ENCODE data around the gene RNASE9.

GRCh38 chr14:20603813-20604690 is 43.2 kb upstream of the RNASE9 start:
- TF ChIP-seq CTCF (IDR thresholded peaks at IDR 0.05 in 4 of 5, conservative IDR thresholded peaks at IDR 0.05 in 1 of 5) (no peak), POLR2A (IDR thresholded peaks at IDR 0.05) (no peak)
